Tibial artery (tissue), 4 donors: Measurements from ENCODE around the gene CBL.
"Not testable (repeated sequence)": the region's sequence is repeated elsewhere in the genome, so short reads cannot be mapped to it uniquely, and the experiment has no call there.

Experiments used
- DNase-seq, 2 donors: peaks; one replicate each; pipeline ENCODE4 v3.0.0-alpha.2; 2019
- H3K27ac ChIP-seq, 2 donors: fragments of 200-600 bp; sonication (generic) in 1 of 2; 1 replicate in 1 of 2; 2 replicates in 1 of 2; pipeline ENCODE4 v1.5.1; 2018 to 2019; ENCODE audit warnings: mild to moderate bottlenecking in 1 of 2
- H3K27me3 ChIP-seq, 2 donors: fragments of 200-600 bp; sonication (generic) in 1 of 2; one replicate each; pipeline versions ENCODE4 v1.5.1 to v1.6.0; 2016 to 2019
- H3K36me3 ChIP-seq, 3 donors: fragments of 200-600 bp; sonication (generic) in 2 of 3; one replicate each; pipeline ENCODE4 v1.5.1; 2016 to 2019; ENCODE audit warnings: mild to moderate bottlenecking in 2 of 3
- H3K4me1 ChIP-seq, 4 donors: fragments of 200-600 bp; sonication (generic) in 2 of 4; 1 replicate in 3 of 4; 2 replicates in 1 of 4; pipeline ENCODE4 v1.5.1; 2016 to 2019
- H3K4me3 ChIP-seq, 2 donors: fragments of 200-600 bp; sonication (generic) in 1 of 2; 1 replicate in 1 of 2; 2 replicates in 1 of 2; pipeline ENCODE4 v1.5.1; 2018 to 2019; ENCODE audit warnings: mild to moderate bottlenecking in 2 of 2
- H3K9me3 ChIP-seq, 3 donors: fragments of 200-600 bp; sonication (generic) in 1 of 3; one replicate each; pipeline ENCODE4 v1.5.1; 2016 to 2019
- CTCF ChIP-seq, 2 experiments: fragments of 200-600 bp in 1 of 2; fragments of 450-650 bp in 1 of 2; IDR thresholded peaks; one replicate each; pipeline ENCODE4 v1.5.1; 2017 to 2019; ENCODE audit warnings: antibody characterized with exemption in 2 of 2, mild to moderate bottlenecking in 1 of 2, moderate library complexity in 1 of 2
- intact Hi-C: fragments of 100-400 bp; cut with DNase I; formaldehyde crosslinking; loops from one replicate; pipeline ENCODE4 v1.15.0; 2023; ENCODE audit warnings: low total_unique reads

CBL gene

DNA sequence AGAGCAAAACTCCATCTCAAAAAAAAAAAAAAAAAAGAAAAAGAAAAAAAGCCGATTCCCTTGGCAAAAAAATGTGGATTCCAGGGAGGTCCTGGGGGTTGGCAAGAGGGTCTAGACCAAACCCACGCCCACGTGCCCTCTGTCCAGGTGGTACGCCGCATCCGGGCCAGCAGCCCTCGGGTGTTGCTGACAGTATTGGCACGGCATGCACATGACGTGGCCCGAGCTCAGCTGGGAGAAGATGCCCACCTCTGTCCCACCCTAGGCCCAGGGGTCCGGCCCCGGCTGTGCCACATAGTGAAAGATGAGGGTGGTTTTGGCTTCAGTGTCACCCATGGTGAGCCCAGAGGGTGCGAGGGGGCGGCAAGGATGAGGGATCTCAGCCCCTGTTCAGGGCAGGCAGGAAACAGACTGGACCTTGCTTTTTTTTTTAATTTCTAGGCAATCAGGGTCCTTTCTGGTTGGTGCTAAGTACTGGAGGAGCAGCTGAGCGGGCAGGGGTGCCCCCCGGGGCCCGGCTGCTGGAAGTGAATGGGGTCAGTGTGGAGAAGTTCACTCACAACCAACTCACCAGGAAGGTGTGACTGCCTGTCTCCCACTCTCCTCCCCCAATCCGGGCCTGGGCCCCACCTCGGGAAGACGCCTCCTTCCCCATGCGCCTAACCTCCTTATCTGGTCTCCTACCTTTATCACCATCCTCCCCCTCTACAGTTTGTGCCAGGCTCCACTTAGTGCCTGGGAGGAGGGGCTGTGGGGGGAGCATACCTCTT lies 18.8 kb upstream of the CBL start:
- H3K27me3 ChIP-seq = peaks cover 0 to 5% of the 10 kb centered on the region in 2 donors
- H3K9me3 ChIP-seq = no peaks in the 10 kb centered on the region
- H3K4me3 ChIP-seq = no peak overlapping the region
- H3K36me3 ChIP-seq = peaks cover 5 to 20% (median 6%) of the 10 kb centered on the region in 3 donors
- no peak for DNase-seq
- no peak for TF ChIP-seq CTCF (IDR thresholded peaks at IDR 0.05)
- H3K27ac ChIP-seq = no peak overlapping the region
- intact Hi-C loops = no loop called here
- H3K4me1 ChIP-seq = no peaks in the 10 kb centered on the region

GRCh38 chr11:119188067-119188466 lies 18.1 kb upstream of the CBL start:
- H3K36me3 ChIP-seq = peaks cover 0 to 12% (median 5%) of the 10 kb centered on the region in 3 donors
- intact Hi-C loops = no loop called here
- H3K27ac ChIP-seq = no peak overlapping the region
- TF ChIP-seq CTCF (IDR thresholded peaks at IDR 0.05) = no peak
- H3K9me3 ChIP-seq = no peaks in the 10 kb centered on the region
- no peak overlapping the region for H3K4me3 ChIP-seq
- DNase-seq = no peak
- peaks cover 0 to 5% of the 10 kb centered on the region in 2 donors for H3K27me3 ChIP-seq
- no peaks in the 10 kb centered on the region for H3K4me1 ChIP-seq

DNA sequence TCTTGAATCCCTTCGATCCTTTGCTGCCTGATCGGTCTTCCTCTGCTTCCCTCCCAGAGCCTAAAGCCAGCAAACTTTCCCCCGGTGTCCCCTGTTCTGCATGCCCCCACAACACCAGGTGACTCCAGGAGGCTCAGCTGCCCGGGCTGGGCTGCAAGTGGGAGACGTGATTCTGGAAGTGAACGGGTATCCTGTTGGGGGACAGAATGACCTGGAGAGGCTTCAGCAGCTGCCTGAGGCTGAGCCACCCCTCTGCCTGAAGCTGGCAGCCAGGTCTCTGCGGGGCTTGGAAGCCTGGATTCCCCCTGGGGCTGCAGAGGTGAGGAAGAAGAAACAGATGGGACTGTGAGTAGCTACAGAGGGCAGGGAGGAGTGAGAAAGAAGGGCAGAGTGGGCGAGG lies 17.3 kb upstream of the CBL start:
- peaks cover 0 to 4% (median 0%) of the 10 kb centered on the region in 3 donors for H3K36me3 ChIP-seq
- no peaks in the 10 kb centered on the region for H3K9me3 ChIP-seq
- H3K27me3 ChIP-seq = peaks cover 0 to 5% of the 10 kb centered on the region in 2 donors
- no peak overlapping the region for H3K4me3 ChIP-seq
- no peak for DNase-seq
- H3K27ac ChIP-seq = no peak overlapping the region
- intact Hi-C loops = no loop called here
- no peak for TF ChIP-seq CTCF (IDR thresholded peaks at IDR 0.05)
- no peaks in the 10 kb centered on the region for H3K4me1 ChIP-seq

- H3K27me3 ChIP-seq = peaks cover 0 to 5% of the 10 kb centered on the region in 2 donors
- intact Hi-C loops = no loop called here
- no peak overlapping the region for H3K27ac ChIP-seq
- no peaks in the 10 kb centered on the region for H3K36me3 ChIP-seq
- H3K4me1 ChIP-seq = no peaks in the 10 kb centered on the region
- no peak for DNase-seq
- H3K4me3 ChIP-seq = no peak overlapping the region
- H3K9me3 ChIP-seq = no peaks in the 10 kb centered on the region
- TF ChIP-seq CTCF (IDR thresholded peaks at IDR 0.05) = no peak
Observed at GRCh38 chr11:119189393-119189792, 16.7 kb upstream of the CBL start.

DNA sequence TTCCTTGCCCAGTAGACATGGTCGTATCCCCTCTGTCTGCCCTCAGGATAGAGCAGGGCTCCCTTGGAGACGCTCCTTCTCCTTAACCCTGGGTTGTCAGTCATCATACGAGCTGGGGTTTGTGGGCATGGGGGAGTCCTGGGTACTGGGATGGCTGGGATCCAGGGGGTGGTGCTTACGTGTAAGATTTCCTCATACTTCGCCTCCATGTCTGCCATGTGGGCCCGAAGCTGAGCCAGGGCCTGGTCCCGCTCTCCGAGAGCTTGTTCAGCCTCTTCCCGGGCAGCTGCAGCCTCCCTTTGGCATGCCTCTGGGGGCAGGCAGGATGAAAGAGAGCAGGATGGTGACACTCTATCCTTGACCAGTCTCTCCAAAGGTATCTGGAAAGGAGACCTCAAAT lies 15.6 kb upstream of the CBL start:
- no peak for TF ChIP-seq CTCF (IDR thresholded peaks at IDR 0.05)
- peaks cover 0 to 5% of the 10 kb centered on the region in 2 donors for H3K27me3 ChIP-seq
- no peak for DNase-seq
- no peaks in the 10 kb centered on the region for H3K4me1 ChIP-seq
- no peaks in the 10 kb centered on the region for H3K9me3 ChIP-seq
- intact Hi-C loops = loop anchor here (10.0 kb wide), 1 partner anchor 46 kb away; the partner anchor contains the start of gene ABCG4
- H3K27ac ChIP-seq = no peak overlapping the region
- H3K36me3 ChIP-seq = no peaks in the 10 kb centered on the region
- H3K4me3 ChIP-seq = no peak overlapping the region

DNA sequence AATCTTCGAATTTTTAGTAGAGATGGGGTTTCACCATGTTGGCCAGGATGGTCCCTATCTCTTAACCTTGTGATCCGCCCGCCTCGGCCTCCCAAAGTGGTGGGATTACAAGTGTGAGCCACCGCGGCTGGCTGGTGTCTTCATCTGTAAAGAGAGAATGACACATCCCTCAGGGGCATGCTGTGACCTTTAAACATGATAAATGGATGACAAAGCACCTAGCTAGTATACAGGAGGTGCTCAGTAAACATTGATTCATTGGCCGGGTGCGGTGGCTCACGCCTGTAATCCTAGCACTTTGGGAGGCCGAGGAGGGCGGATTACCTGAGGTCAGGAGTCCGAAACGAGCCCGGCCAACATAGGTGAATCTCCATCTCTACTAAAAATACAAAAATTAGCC lies 14.9 kb upstream of the CBL start:
- H3K27me3 ChIP-seq, H3K36me3 ChIP-seq, H3K27ac ChIP-seq, DNase-seq, H3K4me1 ChIP-seq, H3K9me3 ChIP-seq, H3K4me3 ChIP-seq: not testable (repeated sequence)
- intact Hi-C loops = loop anchor here (10.0 kb wide), 1 partner anchor 46 kb away; the partner anchor contains the start of gene ABCG4
